GM19467 (cell line): ENCODE results near the gene APRT.
"Not testable (repeated sequence)": the region's sequence is repeated elsewhere in the genome, so short reads cannot be mapped to it uniquely, and the experiment has no call there.

ENCODE experiments used
- ATAC-seq: cut with Tn5 transposase; IDR thresholded peaks from one replicate; pipeline ENCODE4 v1.9.1; 2021; ENCODE audit warnings: mild to moderate bottlenecking, moderate library complexity; ENCODE audit not compliant: unreplicated experiment

APRT gene

GRCh38 chr16:88775825-88776224 lies 35.9 kb downstream of the APRT start:
- ATAC-seq: no peak

DNA sequence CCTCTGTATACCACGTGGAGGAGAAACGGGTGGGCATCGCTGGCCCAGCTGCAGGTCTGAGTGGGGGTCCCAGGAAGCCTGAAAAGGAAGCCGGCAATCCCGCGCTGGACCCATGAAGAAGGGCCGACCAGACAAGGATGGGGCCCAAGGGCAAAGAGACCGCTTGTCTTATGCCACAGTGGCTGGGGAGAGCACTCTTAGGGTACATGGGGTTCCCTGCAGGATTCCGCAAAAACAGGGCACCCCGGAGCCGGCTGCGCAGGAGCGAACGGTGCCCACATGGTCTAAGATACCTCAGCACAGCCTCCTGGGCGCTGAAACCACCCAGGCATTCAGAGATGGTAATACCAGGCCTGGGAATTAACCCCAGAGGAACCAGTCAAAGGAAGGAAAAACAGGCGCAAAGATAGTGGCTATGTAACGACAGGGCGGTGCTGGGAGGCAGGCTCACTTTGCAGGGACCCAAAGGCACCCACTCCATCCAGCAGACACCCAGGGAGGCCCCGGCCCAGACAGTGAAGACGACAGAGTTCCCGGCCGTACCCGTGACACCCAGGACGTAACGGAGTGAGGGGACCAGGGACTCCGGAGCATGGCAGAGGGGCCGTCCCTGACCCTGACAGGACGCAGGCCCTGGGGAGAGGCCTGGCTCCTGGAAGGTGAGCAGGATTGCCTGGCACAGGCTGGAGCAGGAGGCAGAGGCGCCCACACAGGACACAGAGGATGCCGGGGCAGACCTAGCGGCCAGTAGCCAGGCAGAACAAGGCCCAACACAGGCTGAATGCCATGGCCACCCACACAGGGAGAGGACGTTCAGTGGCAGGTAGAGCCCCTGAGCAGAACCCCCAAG lies 37.0 kb downstream of the APRT start:
- ATAC-seq: no peak

- no peak for ATAC-seq
Observed at GRCh38 chr16:88773812-88774291, 37.9 kb downstream of the APRT start.

DNA sequence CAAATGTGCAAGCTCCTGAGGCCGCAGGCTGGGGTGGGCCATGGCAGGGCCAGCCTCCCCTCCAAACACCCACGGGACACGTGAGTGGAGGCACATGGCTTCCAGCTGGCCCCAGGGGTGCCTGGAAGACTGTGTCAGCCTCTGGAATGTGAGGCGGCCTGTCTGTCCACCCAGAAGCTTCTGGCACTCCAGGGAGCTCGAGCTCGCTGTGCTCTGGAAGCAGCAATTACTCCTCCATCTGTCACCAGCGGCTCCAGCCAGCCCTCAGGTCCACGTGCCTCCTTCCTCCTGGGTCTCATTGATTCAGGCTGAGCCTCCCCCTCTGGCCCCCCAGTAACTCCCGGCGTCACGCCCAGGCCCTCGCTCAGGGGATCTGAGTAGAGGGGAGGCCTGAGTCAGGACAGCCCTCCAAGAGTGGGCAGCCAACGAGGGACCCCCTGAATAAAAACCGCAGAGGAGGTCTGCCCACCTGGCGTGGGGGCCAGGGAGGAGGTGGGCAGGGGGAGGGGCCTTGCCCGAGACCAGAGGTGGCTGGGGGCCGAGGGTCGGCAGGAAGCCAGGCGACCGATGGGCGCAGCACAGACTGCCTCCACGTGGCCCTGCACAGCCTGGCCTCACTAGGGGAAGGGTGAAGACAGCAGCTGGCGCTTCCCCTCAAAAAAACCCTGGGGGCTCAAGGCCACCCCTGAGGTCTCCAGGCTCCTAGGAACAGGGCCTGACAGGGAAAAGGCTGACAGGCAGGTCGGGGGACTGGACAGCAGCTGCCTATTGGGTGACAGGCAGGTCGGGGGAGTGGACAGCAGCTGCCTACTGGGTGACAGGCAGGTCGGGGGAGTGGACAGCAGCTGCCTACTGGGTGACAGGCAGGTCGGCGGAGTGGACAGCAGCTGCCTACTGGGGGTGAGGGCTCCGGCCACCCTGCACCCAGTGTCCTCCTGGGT lies 38.6 kb downstream of the APRT start:
- no peak for ATAC-seq

- ATAC-seq: not testable (repeated sequence)
Observed at GRCh38 chr16:88771781-88772180, 39.9 kb downstream of the APRT start.

DNA sequence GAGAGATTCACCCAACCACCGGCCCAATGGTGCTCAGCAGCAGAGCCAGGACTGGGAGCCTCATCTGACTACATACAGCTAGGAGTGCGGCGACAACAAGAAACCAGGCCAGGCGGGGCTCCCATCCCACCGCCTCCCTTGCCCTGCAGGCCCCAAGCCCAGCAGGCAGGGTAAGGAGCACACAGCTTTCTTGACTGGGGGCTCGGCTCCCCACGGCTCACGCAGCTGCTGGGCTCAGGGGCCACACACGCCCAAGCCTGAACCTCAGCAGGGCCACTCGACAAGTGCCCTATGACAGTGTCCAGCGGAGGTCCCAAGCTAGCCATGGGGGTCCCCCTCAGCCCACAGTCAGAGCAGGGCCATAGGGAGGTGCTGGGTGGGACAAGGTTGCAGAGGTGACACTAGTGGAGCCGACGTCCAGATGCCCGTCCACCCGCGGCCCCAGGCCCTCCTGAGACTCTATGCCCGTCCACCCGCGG lies 40.4 kb downstream of the APRT start:
- ATAC-seq: no peak

DNA sequence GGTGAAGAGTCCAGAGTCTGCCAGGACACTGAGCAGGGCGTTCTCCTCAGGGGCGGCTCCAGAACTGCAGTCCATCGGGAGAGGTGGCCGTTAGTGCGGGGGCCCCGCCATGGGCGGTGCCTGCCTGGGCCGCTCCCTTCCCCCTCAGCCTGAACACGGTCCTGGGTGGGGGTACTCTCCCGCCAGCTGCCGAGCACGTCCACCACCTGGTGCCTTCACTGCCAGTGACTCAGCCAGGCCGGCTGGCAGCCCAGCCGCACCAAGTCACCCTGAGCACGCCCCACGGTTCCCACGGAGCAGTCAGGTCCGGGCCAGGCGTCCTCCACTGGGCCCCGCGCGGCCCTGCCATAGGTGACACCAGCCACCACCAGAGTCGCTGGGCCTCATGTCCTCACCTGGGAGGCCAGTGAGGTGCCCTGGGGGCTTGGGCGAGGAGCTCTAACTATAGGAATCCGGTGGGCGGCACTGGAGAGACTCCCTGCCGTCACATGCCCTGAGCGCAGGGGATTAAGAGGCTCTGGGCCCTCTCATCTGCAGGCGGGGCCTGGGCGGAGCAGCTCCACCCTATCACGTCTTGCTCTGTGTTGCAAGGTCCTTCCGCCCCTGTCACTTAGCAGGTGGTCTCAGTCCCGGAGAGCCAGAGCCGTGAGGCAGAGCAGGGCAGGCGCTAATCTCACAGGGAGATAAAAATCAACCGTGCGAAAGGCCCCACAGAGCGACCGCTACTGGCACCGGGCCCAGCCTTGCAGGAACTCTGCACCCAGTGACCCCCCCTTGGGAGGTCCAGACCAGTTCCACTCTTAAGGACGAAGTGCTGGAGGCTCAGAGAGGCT lies 41.1 kb downstream of the APRT start:
- ATAC-seq: no peak

- ATAC-seq: no peak
Observed at GRCh38 chr16:88769617-88770460, 41.9 kb downstream of the APRT start.

DNA sequence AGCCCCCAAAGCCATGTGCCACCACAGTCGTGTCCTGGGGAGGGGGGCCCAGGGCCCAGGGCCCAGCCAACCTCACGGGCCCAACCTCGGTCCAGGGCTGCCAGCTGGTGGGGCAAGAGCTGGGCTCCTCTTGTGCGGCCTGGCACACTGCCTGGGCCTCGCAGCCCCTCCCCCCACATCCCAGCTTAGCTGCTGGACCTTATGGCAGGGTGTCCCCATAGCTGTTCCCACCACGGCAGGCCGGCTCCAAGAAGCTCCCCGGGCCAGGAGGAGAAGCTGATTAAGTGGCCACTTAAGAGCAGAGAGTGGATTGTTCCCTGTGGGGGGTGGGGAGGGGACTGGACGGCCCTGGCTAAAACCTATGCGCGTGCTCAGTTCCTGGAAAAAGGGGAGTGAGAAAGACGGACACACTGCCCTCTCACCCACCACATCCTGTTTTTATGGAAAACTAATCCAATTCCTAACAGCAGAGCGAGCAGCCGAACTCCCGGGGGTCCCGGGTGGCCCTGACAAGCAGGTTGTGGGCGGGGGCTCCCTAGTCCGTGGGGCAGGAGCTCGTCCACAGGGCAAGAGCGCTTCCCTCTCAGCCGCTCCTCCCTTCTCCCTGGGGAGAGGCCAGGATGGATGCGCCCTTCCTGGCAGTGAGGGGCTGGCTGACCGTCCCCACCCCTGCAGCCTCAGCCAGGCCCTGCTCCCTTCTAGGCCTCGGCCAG lies 43.5 kb downstream of the APRT start:
- no peak for ATAC-seq

DNA sequence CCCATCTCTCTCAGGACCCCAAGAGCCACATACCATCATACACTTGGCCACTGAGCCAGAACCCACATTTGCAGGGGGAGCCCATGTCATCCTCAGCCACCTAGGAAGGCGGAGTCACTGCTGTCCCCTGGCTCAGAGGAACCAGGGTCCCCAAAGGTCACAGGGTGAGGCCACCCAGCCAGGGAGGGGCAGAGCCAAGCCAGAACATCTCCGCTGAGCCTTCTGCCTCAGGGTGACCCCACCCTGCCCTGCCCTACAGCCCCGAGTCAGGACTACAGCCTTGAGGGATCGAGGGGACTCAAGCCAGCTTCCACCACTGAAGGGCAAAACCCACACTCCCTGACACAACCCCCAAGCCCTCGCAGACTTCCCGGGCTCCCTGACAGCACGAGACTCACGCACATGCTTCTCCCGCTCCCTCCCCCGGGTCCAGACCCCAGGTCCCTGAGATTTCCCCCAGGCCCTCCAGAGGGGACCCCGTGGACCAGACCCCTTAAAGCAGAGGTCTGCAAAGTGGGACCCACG lies 44.1 kb downstream of the APRT start:
- no peak for ATAC-seq

- no peak for ATAC-seq
Observed at GRCh38 chr16:88766975-88767374, 44.8 kb downstream of the APRT start.

- no peak for ATAC-seq
Observed at GRCh38 chr16:88764913-88765349, 46.8 kb downstream of the APRT start.

DNA sequence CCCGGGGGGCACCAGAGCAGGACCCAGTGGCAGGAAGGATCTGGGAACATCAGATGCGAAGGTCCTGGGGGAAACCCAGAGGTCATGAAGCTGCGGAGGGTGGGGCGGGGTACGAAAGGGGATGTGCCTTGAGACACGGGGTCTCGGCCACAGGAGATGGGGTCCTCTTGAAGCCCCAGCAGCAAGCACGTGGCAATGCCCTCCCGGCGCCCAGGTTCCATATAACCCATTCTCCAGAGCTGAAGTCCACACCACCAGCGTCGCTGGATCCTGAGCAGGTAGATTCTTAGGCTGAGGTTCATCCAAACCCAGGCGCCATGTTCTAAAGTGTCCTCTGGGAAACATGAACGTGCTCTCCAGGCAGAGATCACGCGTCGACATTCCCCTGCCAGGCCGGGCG lies 47.6 kb downstream of the APRT start:
- no peak for ATAC-seq

DNA sequence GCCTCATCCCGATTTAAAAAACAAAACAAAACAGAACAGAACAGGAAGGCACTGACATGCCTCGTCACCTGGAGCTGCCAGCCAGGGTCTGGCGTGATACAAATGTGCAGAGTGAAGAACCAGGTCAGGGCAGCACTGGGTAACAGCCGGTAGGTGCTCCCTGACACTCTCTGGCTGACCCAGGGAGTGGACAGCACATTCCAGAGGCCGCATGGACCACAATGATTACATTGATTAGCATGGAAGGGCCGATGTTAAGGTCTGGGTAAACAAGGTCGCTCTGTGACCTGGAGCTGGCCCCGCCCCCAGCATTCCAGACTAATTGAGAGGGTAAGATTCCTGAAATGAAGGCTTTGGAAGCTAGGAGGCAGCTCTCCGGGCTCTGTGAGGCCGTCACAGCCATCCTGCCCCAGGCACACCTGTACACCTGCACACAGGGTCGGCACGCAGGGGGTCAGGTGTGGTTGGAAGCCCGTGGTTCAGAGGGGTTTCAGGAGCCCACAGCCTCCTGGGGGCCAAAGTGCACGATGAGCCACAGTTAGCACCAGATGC lies 48.1 kb downstream of the APRT start:
- ATAC-seq: no peak

DNA sequence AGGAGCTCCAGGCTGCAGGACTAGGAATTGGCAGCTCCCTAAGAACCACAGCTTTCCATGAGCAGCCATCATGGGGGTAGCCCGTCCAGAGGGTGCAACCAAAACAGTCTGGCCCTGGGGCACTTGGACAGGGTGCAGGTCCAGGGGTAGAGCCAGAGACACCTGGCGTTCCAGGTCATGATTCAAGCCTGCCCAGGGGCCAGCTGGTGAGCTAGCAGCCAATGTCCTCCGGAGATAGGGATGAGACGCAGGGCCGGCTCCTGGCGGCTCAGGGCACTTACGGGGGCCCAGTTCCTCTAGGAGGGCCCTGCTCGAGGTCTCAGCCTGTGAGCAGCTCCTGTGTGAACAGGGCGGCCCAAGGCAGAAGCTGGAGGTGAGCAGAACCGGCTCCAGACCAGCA lies 48.8 kb downstream of the APRT start:
- no peak for ATAC-seq

- no peak for ATAC-seq
Observed at GRCh38 chr16:88762258-88762870, 49.4 kb downstream of the APRT start.

- ATAC-seq: no peak
Observed at GRCh38 chr16:88761830-88762229, 49.9 kb downstream of the APRT start.

GRCh38 chr16:88761143-88761534 lies 50.6 kb downstream of the APRT start:
- no peak for ATAC-seq
